Embryonic facial prominence (tissue), 1 donor: ENCODE measurements around the gene RLN3.
"Not testable (repeated sequence)": the region's sequence is repeated elsewhere in the genome, so short reads cannot be mapped to it uniquely, and the experiment has no call there.

Experiments
- DNase-seq: peaks from one replicate; pipeline ENCODE4 v3.0.0-alpha.2; 2016; ENCODE audit errors: extremely low spot score

RLN3 gene

DNA sequence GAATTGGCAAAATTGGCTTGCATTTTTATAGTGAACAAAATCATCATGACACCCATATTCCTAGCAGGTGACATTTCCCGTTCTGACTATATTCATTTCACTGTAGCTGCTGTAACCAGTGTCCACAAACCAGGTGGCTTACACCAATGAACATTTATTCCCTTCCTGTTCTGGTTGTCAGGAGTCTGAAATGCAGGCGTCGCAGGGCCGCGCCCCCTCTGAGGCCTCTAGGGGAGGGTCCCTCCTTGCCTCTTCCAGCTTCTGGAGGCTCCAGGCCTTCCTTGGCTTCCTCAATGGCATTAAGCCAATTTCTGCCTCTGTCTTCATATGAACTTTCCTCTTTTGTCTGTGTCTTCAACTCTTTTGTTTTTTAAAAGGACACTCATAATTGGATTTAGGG is 6.5 kb upstream of the RLN3 start:
- no peak for DNase-seq

DNA sequence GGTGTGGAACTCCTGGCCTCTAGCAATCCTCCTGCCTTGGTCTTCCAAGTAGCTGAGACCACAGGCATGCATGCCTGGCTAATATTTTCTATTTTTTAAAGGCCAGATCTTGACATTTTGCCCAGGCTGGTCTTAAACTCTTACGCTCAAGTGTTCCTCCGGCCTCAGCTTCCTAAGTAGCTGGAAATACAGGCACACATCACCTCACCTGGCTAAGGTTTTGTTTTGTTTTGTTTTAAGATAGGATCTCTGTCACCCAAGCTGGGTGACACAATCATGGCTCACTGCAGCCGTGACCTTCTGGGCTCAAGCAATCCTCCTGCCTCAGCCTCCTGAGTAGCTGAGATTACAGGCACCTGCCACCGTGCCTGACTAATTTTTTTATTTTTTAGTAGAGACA is 5.5 kb upstream of the RLN3 start:
- DNase-seq: no peak

DNA sequence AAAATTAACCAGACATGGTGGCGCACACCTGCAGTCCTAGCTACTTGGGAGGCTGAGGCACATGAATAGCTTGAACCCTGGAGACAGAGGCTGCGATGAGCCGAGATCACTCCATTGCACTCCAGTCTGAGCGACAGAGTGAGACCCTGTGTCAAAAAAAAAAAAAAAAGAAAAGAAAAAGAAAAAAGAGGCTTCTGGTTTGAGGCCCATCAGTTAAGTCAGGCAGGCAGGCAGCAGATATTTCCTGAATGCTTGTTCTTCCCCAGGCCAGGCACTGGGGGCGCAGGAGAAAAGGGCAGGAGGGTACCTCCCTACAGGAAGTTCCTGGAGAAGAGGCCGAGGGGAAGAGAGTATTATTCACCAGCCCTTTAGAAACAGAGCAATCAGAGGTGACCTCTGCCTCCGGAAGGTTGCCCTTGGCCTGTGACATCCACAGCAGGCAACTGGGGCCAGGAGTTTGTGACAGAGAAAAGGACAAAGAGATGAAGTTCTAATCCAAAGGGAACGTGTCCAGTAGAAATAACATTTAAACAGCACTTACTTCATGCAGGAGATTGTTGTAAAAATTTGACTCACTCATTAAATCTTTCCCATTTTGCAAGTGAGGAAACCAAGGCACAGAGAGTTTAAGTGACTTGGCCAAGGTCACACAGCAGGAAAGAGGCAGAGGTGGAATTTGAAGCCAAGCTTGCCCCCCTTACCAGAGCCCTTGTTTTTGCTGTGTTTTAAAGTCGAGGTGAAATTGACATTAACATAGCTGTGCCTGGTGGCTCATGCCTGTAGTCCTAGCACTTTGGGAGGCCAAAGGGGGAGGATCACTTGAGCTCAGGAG is 4.3 kb upstream of the RLN3 start:
- no peak for DNase-seq

DNA sequence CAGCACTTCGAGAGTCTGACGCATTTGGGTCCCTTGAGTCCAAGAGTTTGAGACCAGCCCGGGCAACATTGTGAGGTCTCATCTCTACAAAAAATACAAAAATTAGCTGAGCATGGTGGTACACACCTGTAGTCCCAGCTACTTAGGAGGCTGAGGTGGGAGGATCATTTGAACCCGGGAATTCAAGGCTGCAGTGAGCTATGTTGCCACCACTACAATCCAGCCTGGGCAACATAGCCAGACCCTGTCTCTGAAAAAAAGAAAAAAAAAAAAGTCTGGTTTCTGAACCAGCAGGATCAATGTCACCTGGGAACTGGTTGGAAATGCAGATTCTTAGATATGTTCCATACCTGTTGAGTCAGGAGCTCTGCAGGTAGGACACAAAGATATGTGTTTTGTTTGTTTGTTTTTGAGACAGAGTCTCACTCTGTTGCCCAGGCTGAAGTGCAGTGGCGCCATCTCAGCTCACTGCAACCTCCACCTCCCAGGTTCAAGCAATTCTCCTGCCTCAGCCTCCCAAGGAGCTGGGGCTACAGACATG is 1.2 kb upstream of the RLN3 start:
- not testable (repeated sequence) for DNase-seq

DNA sequence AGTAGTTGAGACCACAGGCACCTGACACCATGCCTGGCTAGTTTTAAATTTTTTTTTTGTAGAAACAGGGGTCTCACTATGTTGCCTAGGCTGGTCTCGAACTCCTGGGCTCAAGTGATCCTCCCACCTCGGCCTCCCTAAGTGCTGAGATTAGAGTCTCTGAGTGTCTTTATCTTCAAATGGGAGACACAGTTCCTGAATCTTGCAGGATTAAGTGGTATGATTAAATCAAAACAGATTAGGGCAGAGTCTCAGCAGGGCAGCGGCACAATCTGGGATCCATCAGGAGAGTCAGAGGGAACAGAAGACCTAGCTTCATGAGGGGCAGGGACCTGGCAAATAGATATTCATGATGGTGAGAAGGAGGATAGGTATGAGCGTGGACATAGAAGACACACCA is 953 bp downstream of the RLN3 start:
- no peak for DNase-seq

DNA sequence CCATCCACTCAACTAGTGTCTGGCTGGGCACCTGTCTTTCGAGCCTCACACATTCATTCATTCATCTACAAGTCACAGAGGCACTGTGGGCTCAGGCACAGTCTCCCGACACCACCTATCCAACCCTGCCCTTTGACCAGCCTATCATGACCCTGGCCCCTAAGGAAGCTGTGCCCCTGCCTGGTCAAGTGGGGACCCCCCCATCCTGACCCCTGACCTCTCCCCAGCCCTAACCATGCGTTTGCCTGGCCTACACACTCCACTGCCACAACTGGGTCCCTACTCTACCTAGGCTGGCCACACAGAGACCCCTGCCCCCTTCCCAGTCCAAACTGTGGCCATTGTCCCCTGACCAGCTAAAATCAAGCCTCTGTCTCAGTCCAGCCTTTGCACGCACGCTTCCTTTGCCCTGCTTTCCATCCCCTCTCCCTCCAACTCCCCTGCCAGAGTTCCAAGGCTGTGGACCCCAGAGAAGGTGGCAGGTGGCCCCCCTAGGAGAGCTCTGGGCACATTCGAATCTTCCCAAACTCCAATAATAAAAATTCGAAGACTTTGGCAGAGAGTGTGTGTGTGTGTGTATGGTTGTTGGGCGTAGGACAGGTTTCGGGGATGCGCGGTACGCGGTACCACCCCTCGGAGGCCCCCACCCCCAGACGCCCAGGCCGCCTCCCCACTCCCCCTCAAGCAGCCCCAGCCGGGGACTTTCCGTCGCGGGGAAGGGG is 3.2 kb downstream of the RLN3 start:
- no peak for DNase-seq

DNA sequence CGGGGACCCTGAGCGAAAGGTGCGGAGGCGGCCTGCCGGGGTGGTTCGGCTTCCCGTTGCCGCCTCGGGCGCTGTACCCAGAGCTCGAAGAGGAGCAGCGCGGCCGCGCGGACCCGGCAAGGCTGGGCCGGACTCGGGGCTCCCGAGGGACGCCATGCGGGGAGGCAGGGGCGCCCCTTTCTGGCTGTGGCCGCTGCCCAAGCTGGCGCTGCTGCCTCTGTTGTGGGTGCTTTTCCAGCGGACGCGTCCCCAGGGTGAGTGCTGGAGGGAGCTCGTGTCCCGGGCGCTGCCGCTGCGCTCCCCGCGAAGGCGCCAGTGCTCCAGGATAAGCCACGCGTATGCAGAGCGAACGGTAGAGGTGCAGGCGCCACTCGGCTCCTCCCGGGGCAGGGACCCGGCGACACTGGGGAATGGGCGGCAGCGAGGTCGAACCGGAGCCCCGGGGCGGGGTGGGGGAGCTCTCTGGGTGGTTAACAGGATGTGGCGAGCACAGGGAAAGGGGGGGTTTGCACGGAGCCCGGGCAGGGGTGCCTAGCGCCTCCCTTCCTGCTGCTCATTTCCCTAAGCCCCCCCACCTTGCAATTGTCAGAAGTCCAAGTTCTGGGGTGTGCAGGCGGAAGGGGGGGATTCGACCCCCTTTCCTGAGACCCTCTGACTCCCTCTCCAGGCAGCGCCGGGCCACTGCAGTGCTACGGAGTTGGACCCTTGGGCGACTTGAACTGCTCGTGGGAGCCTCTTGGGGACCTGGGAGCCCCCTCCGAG is 4.0 kb downstream of the RLN3 start, which contains the start of gene IL27RA:
IL27RA (plus strand) TSS at position 44 of the 762 bp plus-strand sequence; CDS start at position 155, 111 bp downstream.
- DNase-seq: peak; percentile 30

DNA sequence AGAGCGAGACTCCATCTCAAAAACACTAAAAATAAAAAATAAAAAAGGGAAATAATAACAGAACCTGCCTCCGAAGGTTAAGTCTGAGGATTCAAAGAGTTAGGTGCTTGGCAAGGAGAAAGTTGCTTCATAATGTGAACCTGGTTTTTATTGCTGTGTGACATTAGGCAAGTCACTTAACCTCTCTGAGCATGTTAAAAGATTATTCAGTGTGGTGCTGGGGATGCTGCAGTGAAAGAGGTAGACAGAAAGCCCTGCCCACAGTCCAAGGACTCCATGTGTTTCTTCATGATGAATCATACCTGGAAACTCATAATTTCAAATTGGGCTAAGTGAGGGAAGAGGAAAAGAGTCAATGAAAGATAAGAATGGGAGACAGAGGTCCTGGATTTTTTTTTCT is 6.0 kb downstream of the RLN3 start:
- DNase-seq: no peak

DNA sequence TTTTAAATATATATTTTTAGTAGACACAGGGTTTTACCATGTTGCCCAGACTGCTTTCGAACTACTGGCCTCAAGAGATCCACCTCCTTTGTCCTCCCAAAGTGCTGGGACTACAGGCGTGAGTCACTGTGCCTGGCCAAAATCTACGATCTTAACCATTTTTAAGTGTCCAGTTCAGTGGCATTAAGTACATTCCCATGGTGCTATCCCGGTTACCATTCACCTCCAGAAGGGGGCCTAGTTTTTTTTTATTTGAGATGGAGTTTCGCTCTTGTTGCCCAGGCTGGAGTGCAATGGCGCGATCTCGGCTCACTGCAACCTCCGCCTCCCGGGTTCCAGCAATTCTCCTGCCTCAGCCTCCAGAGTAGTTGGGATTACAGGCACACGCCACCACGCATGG is 7.2 kb downstream of the RLN3 start:
- DNase-seq: not testable (repeated sequence)

DNA sequence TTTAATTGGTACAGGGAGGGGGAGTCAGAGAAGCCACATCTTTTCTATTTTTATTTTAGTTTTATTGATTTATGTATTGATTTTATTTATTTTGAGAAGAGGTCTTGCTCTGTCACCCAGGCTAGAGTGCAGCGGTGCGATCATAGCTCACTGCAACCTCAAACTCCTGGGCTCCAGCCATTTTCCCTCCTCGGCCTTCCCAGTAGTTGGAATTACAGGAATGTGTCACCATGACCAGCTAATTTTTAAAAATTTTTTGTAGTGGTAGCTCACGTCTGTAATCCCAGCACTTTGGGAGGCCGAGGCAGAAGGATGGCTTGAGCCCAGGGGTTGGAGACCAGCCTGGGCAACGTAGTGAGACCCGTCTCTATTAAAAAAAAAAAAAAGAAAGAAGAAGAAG is 7.8 kb downstream of the RLN3 start:
- no peak for DNase-seq

DNA sequence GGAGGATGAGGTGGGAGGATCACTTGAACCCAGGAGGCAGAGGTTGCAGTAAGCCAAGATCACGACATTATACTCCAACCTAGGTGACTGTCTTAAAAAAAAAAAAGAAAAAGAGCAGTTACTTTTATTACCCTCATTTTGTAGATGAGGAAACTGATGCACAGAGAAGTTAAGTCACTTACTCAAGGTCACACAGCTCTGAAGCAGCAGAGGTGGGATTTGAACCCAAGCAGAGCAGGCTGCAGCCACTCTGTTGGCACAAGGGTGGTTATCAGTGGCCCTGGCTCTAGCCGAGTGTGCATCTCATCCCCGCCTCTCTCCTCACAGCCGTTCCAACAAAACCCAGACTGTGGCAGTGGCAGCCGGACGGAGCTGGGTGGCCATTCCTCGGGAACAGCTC is 11.2 kb downstream of the RLN3 start:
- no peak for DNase-seq

DNA sequence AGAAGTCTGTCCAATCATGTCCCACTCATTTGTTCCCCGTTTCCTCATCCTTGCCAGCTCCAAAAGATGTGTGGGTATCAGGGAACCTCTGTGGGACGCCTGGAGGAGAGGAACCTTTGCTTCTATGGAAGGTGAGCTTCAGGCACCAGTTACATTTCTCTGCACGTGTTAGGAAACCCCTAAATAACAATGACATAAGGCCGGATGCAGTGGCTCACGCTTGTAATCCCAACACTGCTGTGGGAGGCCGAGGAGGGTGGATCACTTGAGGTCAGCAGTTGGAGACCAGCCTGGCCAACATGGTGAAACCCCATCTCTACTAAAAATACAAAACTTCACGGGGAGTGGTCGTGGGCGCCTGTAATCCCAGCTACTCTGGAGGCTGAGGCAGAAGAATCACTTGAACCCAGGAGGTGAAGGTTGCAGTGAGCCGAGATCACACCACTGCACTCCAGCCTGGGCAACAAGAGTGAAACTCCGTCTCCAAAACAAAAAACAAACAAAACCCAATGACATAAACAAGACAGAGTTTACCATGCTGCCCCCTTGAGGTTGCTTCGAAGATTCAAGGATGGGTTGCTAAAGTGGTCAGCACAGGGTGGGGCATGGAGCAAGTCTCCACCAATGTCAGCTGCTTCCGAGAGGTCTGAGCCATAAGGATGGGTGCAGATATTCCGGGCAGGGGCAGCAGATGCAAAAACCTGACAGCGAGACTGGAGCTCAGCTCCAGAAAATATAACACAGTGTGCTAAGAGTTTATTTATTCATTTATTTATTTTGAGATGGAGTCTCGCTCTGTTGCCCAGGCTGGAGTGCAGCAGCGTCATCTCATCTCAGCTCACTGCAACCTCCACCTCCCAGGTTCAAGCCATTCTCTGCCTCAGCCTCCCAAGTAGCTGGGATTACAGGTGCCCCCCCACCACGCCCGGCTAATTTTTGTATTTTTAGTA is 15.0 kb downstream of the RLN3 start:
- DNase-seq: not testable (repeated sequence)

DNA sequence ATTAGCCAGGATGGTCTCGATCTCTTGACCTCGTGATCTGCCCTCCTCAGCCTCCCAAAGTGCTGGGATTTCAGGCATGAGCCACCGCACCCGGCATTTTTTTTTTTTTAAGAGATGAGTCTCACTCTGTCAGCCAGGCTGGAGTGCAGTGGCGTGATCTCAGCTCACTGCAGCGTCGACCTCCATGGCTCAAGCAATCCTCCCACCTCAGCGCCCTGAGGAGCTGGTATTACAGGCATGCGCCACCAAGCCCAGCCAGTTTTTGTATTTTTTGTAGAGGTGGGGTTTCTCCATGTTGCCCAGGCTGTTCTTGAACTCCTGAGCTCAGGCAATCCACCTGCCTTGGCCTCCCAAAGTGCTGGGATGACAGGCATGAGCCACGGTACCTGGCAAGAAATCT is 19.9 kb downstream of the RLN3 start:
- DNase-seq: not testable (repeated sequence)

DNA sequence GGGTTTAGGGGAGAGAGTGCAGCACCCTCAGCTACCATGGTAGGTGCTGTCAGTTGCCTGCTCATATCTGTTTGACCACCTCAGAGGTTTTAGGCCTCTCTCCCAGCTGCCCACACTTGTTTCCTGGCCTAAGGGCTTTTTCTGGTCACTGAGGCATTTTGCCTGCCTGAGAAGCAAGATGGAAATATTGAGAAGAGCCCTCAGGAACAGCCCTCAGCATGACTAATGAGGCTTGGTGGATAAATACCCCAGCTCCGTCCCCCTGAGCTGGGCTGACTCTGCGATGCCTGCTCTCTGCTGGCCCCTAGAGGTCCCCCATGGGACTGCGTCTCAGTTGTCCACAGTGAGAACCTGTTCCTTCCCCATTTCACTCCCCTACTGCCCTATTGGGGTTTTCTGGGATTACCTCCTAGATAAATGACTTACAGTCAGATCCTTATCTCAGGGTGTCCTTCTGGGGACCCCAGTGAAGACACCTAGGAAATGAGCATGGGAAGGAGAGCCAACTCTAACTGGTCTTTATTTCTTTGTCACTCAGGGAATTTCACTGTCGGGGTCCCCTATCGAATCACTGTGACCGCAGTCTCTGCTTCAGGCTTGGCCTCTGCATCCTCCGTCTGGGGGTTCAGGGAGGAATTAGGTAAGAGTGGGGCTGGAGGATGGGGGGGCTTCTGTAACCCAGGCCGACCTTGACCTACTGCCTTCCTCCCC is 20.6 kb downstream of the RLN3 start:
- no peak for DNase-seq

DNA sequence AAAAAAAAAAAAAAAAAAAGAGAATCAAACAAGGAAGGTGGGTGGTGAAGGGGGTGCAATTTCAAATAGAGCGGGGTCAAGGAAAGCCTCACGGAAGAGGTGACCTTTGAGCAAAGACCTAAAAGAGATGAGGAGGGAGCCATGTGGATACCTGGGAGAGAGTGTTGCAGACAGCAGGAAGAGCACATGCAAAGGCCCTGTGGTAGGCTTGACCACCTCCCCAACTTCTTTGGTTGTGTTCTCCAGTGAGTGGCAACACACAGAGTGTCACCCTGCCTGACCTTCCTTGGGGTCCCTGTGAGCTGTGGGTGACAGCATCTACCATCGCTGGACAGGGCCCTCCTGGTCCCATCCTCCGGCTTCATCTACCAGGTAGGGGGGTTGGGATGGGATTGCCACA is 22.6 kb downstream of the RLN3 start:
- DNase-seq: no peak

DNA sequence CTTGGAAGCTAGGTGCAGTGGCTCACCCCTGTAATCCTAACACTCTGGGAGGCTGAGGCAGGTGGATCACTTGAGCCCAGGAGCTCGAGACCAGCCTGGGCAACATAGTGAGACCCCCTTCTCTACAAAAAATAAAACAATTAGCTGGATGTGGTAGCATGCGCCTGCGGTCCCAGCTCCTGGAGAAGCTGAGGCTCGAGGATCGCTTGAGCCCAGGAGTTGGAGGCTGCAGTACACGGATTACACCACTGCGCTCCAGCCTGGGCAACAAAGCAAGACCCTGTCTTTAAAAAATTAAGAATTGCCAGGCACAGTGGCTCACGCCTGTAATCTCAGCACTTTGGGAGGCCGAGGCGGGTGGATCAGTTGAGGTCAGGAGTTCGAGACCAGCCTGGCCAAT is 23.0 kb downstream of the RLN3 start:
- not testable (repeated sequence) for DNase-seq

DNA sequence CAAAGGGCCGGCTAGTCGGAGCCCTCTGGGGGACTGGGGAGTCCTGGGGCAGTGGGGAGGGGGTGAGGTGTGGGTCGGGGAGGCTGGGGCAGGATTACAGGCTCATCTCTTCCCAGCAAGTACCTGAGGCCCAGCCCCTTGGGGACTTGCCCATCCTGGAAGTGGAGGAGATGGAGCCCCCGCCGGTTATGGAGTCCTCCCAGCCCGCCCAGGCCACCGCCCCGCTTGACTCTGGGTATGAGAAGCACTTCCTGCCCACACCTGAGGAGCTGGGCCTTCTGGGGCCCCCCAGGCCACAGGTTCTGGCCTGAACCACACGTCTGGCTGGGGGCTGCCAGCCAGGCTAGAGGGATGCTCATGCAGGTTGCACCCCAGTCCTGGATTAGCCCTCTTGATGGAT is 24.0 kb downstream of the RLN3 start:
- DNase-seq: no peak

DNA sequence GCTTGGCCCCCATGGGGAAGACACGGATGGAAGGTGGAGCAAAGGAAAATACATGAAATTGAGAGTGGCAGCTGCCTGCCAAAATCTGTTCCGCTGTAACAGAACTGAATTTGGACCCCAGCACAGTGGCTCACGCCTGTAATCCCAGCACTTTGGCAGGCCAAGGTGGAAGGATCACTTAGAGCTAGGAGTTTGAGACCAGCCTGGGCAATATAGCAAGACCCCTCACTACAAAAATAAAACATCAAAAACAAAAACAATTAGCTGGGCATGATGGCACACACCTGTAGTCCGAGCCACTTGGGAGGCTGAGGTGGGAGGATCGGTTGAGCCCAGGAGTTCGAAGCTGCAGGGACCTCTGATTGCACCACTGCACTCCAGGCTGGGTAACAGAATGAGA is 24.5 kb downstream of the RLN3 start:
- no peak for DNase-seq

DNA sequence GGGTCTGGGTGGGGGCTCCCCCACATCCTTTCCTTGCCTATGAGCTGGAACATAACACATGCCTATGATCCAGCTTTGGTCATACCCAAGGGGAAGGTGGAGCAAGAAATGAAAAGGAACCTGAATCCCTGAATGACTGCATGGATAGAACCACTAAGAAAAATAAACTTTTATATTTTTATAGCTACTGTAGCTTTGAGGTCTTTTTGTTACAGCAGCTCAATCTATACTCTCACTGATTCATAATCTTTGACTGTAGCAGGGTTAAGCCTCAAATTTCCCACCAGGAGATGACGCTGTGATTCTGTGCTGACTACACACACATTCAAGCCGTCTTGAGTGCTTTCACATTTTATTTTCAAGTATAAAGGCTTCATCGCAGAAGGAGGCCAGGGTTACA is 25.1 kb downstream of the RLN3 start:
- DNase-seq: no peak

DNA sequence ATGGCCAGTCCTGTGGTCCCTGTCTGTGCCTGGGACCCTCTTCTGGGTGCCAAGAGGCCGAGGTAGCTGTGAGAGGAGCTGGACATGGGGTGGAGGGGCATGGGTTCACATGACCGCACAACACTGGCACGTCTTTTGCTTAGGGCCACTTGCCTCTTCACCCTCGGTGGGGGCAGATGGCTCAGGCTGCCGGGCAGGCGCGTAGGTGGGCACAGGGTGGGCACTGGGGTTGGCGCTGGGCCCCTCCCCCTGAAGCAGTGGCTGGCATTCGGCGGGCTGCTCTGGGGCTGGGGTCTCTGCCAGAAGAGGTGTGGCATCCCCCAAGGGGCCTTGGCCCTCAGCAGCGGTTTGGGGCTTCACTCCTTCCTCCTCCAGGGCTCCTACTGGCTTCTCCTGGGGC is 25.6 kb downstream of the RLN3 start:
- no peak for DNase-seq
